Suppressor macrophage treated with lipopolysaccharide for 4 hours (primary cell): Measurements from ENCODE around the gene ZNF692.
A peak's percentile ranks its signal among the peaks of the same experiment; 100 is the strongest.
"Not testable (repeated sequence)": the region's sequence is repeated elsewhere in the genome, so short reads cannot be mapped to it uniquely, and the experiment has no call there.

Source experiments
- DNase-seq: peaks from one replicate; pipeline ENCODE4 v3.0.0-alpha.2; 2020

Gene ZNF692

GRCh38 chr1:248858891-248859889 lies at the start of gene ZNF692:
TSS of gene ZNF692 (minus strand) at chr1:248859085. CDS start at chr1:248858309, 776 bp downstream.
- DNase-seq, result peak; percentile 99

GRCh38 chr1:248906753-248907661 lies 48.1 kb upstream of the ZNF692 start:
- DNase-seq, result no peak

GRCh38 chr1:248906009-248906752 lies 47.3 kb upstream of the ZNF692 start, which contains the start of gene PGBD2:
TSS of gene PGBD2 (plus strand) at chr1:248906235. CDS start at chr1:248913863, 7,628 bp downstream.
- DNase-seq, result peak; percentile 96

GRCh38 chr1:248905662-248906008 lies 46.8 kb upstream of the ZNF692 start:
- peak; percentile 3 for DNase-seq

- DNase-seq, result no peak
Observed at GRCh38 chr1:248904437-248905216, 45.7 kb upstream of the ZNF692 start.

GRCh38 chr1:248901578-248901977 lies 42.7 kb upstream of the ZNF692 start:
- DNase-seq, result no peak

GRCh38 chr1:248900637-248901036 lies 41.8 kb upstream of the ZNF692 start:
- DNase-seq, result no peak

GRCh38 chr1:248897412-248898337 lies 38.8 kb upstream of the ZNF692 start:
- DNase-seq, result no peak

GRCh38 chr1:248894837-248895236 lies 36.0 kb upstream of the ZNF692 start:
- DNase-seq, result no peak

- DNase-seq, result no peak
Observed at GRCh38 chr1:248892590-248892989, 33.7 kb upstream of the ZNF692 start.

- no peak for DNase-seq
Observed at GRCh38 chr1:248891758-248892157, 32.9 kb upstream of the ZNF692 start.

- no peak for DNase-seq
Observed at GRCh38 chr1:248890549-248891498, 31.9 kb upstream of the ZNF692 start.

GRCh38 chr1:248889914-248890243 lies 31.0 kb upstream of the ZNF692 start:
- DNase-seq, result not testable (repeated sequence)

- DNase-seq, result no peak
Observed at GRCh38 chr1:248886237-248886895, 27.5 kb upstream of the ZNF692 start.

GRCh38 chr1:248885646-248886045 lies 26.8 kb upstream of the ZNF692 start:
- no peak for DNase-seq

- DNase-seq, result no peak
Observed at GRCh38 chr1:248884632-248885295, 25.9 kb upstream of the ZNF692 start.

GRCh38 chr1:248882427-248882826 lies 23.5 kb upstream of the ZNF692 start:
- DNase-seq, result not testable (repeated sequence)

GRCh38 chr1:248881261-248881660 lies 22.4 kb upstream of the ZNF692 start:
- no peak for DNase-seq
